C4-2B (cell line): ENCODE measurements around the gene NRG3.

Source experiments
- H3K27ac ChIP-seq: fragments of 450-650 bp; 2 replicates; pipeline ENCODE4 v1.5.1; 2017
- ZFX ChIP-seq: fragments of 450-650 bp; IDR thresholded peaks from 2 replicates; pipeline ENCODE4 v1.6.1; 2017
- TF ChIP-seq, protein P1 (sequence below): fragments of 450-650 bp; conservative IDR thresholded peaks from 2 replicates; pipeline ENCODE4 v1.5.1; 2017; ENCODE audit warnings: mild to moderate bottlenecking

The NRG3 gene

GRCh38 chr10:82887488-82887887 lies 1012.5 kb downstream of the NRG3 start:
- TF ChIP-seq, protein P1, sequence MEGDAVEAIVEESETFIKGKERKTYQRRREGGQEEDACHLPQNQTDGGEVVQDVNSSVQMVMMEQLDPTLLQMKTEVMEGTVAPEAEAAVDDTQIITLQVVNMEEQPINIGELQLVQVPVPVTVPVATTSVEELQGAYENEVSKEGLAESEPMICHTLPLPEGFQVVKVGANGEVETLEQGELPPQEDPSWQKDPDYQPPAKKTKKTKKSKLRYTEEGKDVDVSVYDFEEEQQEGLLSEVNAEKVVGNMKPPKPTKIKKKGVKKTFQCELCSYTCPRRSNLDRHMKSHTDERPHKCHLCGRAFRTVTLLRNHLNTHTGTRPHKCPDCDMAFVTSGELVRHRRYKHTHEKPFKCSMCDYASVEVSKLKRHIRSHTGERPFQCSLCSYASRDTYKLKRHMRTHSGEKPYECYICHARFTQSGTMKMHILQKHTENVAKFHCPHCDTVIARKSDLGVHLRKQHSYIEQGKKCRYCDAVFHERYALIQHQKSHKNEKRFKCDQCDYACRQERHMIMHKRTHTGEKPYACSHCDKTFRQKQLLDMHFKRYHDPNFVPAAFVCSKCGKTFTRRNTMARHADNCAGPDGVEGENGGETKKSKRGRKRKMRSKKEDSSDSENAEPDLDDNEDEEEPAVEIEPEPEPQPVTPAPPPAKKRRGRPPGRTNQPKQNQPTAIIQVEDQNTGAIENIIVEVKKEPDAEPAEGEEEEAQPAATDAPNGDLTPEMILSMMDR: no peak
- no peak for TF ChIP-seq ZFX
- no peak overlapping the region for H3K27ac ChIP-seq

GRCh38 chr10:82888809-82889455 lies 1013.9 kb downstream of the NRG3 start:
- no peak overlapping the region for H3K27ac ChIP-seq

DNA sequence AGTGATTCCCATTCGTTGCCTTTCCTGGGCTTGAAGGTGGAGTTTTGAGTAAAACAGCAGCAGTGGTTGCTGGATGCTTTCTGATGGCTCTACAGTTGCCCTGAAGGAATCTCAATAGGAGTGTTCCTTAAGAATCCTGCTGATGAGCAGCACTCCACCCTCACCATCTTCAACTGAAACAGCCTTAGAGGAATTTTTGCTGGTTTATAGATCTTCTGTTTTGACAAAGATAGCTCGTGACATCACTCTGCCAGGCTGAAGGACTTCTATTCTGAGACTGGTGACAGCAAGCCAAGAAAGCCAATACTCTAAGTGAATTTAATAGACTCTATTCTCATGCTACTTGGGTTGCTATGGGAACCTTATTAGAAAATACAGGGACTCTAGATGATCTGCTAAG lies 1014.7 kb downstream of the NRG3 start:
- TF ChIP-seq ZFX: no peak
- TF ChIP-seq, protein P1: no peak
- no peak overlapping the region for H3K27ac ChIP-seq

More at GRCh38 chr10:82888809-82889455, 1013.9 kb downstream of the NRG3 start:
- TF ChIP-seq ZFX: no peak
- TF ChIP-seq, protein P1: no peak

DNA sequence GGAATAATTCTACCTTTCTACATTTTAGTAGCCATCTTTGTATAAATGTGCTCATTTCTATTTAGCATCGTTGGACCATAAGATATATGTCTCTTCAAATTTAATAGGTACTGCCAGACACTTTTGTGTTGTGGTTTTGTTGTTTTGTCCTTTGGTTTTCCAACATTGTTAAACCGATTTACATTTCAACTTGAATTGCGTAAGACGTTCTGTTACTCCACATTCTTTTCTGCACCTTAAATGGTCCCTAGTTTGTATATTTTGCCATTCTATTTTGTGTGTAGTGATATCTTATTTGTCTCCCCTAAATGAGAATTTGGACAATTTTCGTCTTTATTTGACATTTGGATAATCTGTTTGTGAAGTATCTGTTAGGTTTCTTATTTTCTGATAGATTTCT lies 1015.6 kb downstream of the NRG3 start:
- no peak overlapping the region for H3K27ac ChIP-seq
- TF ChIP-seq, protein P1: no peak
- TF ChIP-seq ZFX: no peak

DNA sequence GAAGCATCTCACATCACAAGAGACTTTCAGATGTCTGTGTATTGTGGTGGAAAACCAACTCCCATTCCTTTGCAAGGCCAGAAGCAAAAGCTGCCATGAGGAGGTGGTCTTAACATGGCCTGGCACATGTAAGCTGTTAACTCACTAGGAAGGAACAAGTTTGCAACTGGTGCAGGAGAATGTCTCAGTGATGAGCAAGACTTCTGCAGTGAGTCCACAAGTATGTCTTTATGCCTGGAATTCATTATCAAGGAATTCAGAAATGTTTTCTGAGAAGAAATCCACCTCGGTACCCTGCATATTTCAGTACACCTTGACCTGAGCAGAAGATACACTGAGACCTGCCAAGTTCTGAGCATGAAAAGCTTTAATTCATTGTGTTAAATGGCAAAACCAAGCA lies 1033.1 kb downstream of the NRG3 start:
- TF ChIP-seq, protein P1: no peak
- TF ChIP-seq ZFX: no peak
- H3K27ac ChIP-seq: no peak overlapping the region

DNA sequence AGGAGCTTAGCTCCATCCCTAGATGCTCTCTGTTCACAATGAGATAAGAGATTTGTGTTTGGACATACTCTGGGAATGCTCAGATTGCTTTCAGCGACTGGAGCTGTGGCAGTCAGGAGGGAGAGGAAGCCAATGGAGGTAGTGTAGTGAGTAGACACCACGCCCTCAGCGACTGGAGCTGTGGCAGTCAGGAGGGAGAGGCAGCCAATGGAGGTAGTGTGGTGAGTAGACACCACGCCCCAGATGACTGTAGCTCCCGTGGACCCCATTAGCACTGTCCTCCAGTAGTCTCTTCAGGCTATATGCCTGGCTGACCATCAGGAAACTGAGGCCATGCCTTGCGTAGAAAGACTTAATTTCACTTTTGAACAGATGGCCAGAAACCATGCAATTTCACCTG lies 1033.8 kb downstream of the NRG3 start:
- no peak overlapping the region for H3K27ac ChIP-seq
- TF ChIP-seq ZFX: no peak
- TF ChIP-seq, protein P1: no peak

- TF ChIP-seq, protein P1: no peak
- TF ChIP-seq ZFX: no peak
- H3K27ac ChIP-seq: no peak overlapping the region
Observed at GRCh38 chr10:82910301-82910700, 1035.3 kb downstream of the NRG3 start.
